Measurements from ENCODE around the gene F8. TPM values are rescaled to one million over a fixed set of nuclear protein-coding genes. Genes with fewer than 3 reads are reported as not detected.
"Not testable (repeated sequence)": the region's sequence is repeated elsewhere in the genome, so short reads cannot be mapped to it uniquely, and the experiment has no call there.

The F8 gene
- total RNA-seq, 4 donors from 2014 or later = 11.8 to 63.0 (median 28.5) TPM

DNA sequence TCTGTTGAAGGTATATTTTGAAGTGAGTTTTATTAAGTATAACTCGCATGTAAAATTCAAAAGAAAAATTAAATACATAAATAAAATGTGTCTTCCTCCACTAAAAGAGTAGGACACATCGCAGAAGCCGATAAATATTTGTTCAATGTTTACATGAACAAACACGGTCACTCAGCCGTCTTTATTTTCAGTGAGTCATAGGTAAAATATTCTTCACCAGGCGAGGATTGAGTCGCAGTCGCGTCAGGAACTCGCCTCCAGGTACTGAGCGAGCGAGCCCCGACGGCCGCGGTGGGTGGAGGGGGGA lies 3.9 kb upstream of the F8 start:
- Histone ChIP-seq H3K27ac (peak overlapping the region; percentile 93 to 96), H3K9me3 (no peaks in the 10 kb centered on the region), H3K36me3 (no peaks in the 10 kb centered on the region), H3K4me1 (no peaks in the 10 kb centered on the region), H3K27me3 (no peaks in the 10 kb centered on the region), H3K4me3 (peak overlapping the region; percentile 45 to 61)
- intact Hi-C loops (cut with DNase I; ENCODE audit: low total_unique reads) = no loop called here
- no peak for TF ChIP-seq POLR2A (IDR thresholded peaks at IDR 0.05)
- TF ChIP-seq, protein P1, sequence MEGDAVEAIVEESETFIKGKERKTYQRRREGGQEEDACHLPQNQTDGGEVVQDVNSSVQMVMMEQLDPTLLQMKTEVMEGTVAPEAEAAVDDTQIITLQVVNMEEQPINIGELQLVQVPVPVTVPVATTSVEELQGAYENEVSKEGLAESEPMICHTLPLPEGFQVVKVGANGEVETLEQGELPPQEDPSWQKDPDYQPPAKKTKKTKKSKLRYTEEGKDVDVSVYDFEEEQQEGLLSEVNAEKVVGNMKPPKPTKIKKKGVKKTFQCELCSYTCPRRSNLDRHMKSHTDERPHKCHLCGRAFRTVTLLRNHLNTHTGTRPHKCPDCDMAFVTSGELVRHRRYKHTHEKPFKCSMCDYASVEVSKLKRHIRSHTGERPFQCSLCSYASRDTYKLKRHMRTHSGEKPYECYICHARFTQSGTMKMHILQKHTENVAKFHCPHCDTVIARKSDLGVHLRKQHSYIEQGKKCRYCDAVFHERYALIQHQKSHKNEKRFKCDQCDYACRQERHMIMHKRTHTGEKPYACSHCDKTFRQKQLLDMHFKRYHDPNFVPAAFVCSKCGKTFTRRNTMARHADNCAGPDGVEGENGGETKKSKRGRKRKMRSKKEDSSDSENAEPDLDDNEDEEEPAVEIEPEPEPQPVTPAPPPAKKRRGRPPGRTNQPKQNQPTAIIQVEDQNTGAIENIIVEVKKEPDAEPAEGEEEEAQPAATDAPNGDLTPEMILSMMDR (IDR thresholded peaks at IDR 0.05) = no peak
- DNase-seq = no peak

DNA sequence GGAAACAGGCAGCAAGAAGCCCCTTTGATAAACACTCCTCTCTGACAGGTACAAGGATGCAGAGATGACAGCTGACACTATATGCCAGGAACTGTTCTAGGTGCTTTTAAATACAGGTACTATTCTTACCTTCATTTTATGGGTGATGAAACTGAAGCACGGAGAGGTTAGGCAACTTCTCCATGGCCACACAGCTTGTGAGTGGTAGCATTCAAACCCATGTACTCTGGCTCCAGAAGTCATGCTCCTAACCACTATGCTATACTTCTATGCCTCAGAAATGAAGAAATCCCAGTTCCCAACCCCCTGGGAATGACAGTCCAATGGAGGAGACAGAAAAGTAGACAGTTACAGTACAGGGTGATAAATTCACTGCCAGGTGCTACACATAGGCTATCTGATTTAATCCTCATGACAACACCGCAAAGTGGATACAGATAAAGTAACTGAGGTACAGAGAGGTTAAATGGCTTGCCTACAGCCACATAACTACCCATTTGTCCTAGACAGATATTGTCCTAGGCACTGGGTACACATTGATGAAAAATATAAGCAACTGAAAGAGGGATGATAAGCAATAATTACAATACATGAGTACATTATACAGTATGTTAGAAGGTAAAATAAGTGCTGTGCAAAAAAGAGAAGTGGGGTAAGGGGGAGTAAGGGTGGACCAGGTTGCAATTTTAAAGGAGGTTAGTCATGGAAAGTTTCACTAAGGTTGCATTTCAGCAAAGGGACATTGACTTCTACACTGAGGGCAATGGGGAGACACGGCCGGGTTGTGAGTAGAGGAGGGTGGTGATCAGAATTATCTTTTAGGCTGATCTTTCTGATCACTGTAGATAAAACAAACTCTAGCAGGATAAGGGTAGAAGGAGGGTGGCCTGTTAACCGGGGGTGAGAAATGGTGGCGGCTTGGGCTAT lies 1.6 kb upstream of the F8 start:
- DNase-seq = no peak
- no peak overlapping the region for H3K27ac ChIP-seq
- H3K36me3 ChIP-seq = no peaks in the 10 kb centered on the region
- TF ChIP-seq, protein P1 (IDR thresholded peaks at IDR 0.05) = no peak
- TF ChIP-seq POLR2A (IDR thresholded peaks at IDR 0.05) = no peak
- H3K4me3 ChIP-seq = no peak overlapping the region
- no peaks in the 10 kb centered on the region for H3K27me3 ChIP-seq
- H3K9me3 ChIP-seq = no peaks in the 10 kb centered on the region
- intact Hi-C loops (cut with DNase I; ENCODE audit: low total_unique reads) = no loop called here
- no peaks in the 10 kb centered on the region for H3K4me1 ChIP-seq

DNA sequence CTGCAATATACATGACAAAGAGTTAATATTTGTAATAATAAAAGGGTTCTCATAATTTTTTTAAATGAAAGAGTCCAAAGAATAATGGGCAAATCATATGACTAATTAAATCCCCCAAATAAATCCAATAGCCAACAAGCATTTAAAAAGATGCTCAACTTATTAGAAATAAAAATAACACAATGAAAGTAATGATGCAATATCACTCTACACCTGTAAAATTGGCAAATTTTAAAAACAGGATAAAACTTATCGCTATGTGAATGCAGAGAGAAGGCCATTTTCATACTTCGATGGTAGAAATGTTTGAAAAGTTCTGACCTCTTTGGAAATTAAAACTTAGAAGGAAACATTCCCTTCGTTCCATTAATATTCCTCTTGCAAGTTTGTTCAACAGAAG lies 1.9 kb downstream of the F8 start:
- no peaks in the 10 kb centered on the region for H3K27me3 ChIP-seq
- TF ChIP-seq, protein P1 (IDR thresholded peaks at IDR 0.05) = no peak
- TF ChIP-seq POLR2A (IDR thresholded peaks at IDR 0.05) = no peak
- H3K36me3 ChIP-seq = no peaks in the 10 kb centered on the region
- no peaks in the 10 kb centered on the region for H3K4me1 ChIP-seq
- no peak for DNase-seq
- H3K9me3 ChIP-seq = no peaks in the 10 kb centered on the region
- no peak overlapping the region for H3K27ac ChIP-seq
- no peak overlapping the region for H3K4me3 ChIP-seq
- intact Hi-C loops (cut with DNase I; ENCODE audit: low total_unique reads) = no loop called here

DNA sequence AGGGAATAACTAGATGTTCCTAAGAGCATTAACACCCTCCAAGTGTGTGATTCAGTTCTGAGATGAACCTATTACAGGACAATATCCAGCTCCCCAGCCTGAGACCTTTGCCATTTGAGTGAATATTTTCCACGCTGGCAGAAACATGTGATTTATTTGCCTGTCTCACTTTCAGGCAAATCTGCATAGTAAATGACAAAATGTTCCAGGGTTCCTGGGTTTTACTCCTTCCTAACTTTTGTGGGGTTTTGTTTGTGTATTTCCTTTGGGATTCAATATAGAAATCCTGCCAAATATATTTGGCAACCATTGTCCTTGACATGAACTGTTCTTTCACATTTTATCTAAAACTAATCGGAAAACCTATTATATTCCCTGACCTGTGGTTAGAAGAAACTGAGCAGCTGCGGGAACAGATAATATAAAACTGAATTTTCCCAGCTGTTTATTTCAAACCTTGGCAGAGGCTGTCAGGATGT lies 12.5 kb downstream of the F8 start:
- Histone ChIP-seq H3K27ac (peak overlapping the region; percentile 8 to 37), H3K9me3 (no peaks in the 10 kb centered on the region), H3K4me3 (no peak overlapping the region), H3K4me1 (no peaks in the 10 kb centered on the region), H3K36me3 (no peaks in the 10 kb centered on the region), H3K27me3 (no peaks in the 10 kb centered on the region)
- intact Hi-C loops (cut with DNase I; ENCODE audit: low total_unique reads) = no loop called here
- peak in 1 of 2 donors; percentile 27 for DNase-seq
- TF ChIP-seq, protein P1 (IDR thresholded peaks at IDR 0.05) = no peak
- TF ChIP-seq POLR2A (IDR thresholded peaks at IDR 0.05) = no peak

DNA sequence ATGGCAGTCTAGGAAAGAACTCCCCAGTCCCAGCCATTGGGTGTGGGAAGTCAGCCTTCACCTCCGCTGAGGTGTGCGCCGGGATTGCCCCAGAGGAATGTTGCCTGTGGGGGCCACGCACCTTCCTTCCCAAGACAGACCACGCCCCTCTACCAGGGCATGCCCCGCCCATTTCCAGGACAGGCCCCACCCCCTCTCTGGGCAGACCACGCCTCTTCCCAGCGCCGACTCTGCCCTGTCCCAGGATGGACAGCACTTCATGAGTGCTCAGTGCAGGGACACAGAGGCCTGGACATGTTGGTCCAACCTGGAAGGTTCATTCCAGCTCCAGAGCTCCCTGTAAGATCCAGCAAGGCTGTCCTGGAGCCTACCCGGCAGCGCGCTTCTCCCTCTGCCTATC lies 13.9 kb downstream of the F8 start:
- H3K27me3 ChIP-seq; H3K9me3 ChIP-seq; intact Hi-C loops (cut with DNase I; ENCODE audit: low total_unique reads); H3K4me3 ChIP-seq; H3K4me1 ChIP-seq; H3K27ac ChIP-seq; DNase-seq; H3K36me3 ChIP-seq: not testable (repeated sequence)

DNA sequence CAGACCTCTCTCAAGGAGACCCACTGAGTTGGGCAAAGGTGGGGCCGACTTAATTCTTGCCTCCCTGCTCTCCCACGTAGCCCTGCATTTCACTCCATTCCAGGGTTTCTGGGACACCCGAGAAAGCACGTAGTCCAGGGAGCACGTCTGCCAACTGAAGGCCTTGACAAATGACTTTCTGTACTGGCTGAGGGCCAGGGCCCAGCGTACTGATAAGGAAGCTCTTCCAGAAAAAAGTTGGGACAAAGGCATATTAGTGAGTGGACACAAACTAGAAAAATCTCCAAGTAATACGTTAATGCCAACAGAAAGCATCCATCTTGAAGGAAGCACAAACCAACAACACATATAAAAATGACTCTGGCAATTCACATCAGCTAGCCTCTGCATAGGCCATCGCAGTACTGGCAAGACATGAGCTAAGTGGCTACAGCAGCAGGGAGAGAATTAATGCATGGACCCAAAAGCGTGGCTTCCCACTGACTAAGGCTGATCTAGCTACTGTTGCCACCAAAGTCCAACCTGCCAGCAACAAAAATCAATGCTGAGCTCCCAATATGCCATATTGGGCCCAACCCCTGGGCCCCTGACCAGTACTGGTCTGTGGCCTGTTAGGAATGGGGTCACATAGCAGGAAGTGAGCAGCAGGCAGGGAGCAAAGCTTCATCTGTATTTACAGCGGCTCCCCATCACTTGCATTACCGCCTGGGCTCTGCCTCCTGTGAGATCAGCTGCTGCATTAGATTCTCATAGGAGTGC lies 15.4 kb downstream of the F8 start:
- H3K4me3 ChIP-seq; H3K9me3 ChIP-seq; H3K36me3 ChIP-seq; intact Hi-C loops (cut with DNase I; ENCODE audit: low total_unique reads); H3K4me1 ChIP-seq; H3K27me3 ChIP-seq; H3K27ac ChIP-seq; DNase-seq: not testable (repeated sequence)

DNA sequence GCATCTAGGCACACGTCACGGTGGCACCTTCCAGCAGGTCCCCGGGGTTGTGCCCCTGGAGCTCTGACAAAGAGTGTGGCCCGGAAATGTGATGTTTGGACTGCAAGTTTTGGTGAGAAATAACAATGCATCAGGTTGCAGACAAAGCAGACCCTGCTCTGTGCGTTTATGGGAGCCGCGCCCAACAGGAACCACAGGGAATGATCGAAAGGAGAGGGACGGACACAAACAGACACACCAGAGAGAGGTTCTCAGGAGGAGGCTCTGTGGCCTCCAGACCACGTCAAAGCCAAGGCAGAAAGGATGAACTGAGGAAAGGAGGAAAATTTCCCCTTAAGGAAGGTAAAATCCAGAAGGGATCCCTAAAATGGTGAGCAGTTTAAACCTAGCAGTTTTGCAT lies 16.1 kb downstream of the F8 start:
- intact Hi-C loops (cut with DNase I; ENCODE audit: low total_unique reads); H3K36me3 ChIP-seq; DNase-seq; H3K27ac ChIP-seq; H3K27me3 ChIP-seq; H3K4me3 ChIP-seq; H3K9me3 ChIP-seq; H3K4me1 ChIP-seq: not testable (repeated sequence)
